A673 (cell line): ENCODE measurements around the gene KLHL24.

Experiments used
- EZH2 ChIP-seq: fragments of 200-600 bp; sonication (generic); IDR thresholded peaks from 2 replicates; pipeline ENCODE4 v1.6.1; 2017; ENCODE audit warnings: borderline replicate concordance, low read depth, mild to moderate bottlenecking, mixed read lengths, antibody characterized with exemption, low read length; ENCODE audit not compliant: poor library complexity, severe bottlenecking
- TF ChIP-seq, protein P1 (sequence below): fragments of 300-800, 200-600 bp; sonication (generic); conservative IDR thresholded peaks from 2 replicates; pipeline ENCODE4 v1.5.1; 2017; ENCODE audit warnings: low read depth, mild to moderate bottlenecking, antibody characterized with exemption, low read length, moderate library complexity, mixed read lengths

DNA sequence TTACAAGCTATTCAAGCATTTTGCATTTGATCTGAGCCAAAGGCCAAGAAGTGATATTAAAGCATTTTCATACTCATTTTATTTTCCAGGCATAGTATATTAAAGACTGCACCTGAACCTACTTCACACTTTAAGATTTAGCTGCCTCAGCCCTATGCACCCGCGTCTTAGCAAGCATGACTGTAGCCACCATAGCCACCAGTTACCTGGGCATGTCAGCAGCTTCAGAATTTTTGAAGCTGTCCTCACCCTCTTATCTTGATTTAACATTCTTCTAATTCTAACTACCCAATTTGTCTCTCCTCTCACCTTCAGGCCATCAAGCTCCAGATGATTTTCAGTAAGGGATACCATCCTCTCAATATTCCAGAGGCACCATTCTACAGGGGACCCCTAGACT lies 40.8 kb upstream of the KLHL24 start:
- TF ChIP-seq EZH2, result no peak
- TF ChIP-seq, protein P1, sequence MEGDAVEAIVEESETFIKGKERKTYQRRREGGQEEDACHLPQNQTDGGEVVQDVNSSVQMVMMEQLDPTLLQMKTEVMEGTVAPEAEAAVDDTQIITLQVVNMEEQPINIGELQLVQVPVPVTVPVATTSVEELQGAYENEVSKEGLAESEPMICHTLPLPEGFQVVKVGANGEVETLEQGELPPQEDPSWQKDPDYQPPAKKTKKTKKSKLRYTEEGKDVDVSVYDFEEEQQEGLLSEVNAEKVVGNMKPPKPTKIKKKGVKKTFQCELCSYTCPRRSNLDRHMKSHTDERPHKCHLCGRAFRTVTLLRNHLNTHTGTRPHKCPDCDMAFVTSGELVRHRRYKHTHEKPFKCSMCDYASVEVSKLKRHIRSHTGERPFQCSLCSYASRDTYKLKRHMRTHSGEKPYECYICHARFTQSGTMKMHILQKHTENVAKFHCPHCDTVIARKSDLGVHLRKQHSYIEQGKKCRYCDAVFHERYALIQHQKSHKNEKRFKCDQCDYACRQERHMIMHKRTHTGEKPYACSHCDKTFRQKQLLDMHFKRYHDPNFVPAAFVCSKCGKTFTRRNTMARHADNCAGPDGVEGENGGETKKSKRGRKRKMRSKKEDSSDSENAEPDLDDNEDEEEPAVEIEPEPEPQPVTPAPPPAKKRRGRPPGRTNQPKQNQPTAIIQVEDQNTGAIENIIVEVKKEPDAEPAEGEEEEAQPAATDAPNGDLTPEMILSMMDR, result no peak
